TTC549 (cell line): ENCODE data around the gene CTU1.

Experiments used
- FAIRE-seq: peaks from 2 replicates; lab custom pipeline; 2012; peaks lifted over from hg19 to GRCh38; lab: Jason Lieb, UNC

CTU1 gene

DNA sequence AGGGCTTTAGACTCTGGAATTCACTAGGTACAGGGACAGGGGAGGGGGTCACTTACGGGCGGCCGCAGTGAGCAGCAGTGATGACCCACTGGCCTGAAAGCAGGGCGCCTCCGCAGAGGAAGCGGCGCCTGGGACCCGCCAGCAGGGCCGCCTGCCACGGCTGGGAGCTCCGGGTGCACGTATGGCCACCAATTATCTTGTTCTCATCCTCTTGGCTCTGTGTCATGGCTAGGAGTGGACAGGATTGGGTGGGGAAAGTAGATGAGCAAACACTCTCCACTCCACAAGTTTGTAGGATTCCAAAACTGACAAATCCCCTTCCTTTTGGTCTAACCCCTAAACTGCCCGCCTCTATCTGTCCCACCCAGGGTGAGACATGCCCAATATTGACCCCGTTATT lies 26.7 kb downstream of the CTU1 start:
- no peak for FAIRE-seq

DNA sequence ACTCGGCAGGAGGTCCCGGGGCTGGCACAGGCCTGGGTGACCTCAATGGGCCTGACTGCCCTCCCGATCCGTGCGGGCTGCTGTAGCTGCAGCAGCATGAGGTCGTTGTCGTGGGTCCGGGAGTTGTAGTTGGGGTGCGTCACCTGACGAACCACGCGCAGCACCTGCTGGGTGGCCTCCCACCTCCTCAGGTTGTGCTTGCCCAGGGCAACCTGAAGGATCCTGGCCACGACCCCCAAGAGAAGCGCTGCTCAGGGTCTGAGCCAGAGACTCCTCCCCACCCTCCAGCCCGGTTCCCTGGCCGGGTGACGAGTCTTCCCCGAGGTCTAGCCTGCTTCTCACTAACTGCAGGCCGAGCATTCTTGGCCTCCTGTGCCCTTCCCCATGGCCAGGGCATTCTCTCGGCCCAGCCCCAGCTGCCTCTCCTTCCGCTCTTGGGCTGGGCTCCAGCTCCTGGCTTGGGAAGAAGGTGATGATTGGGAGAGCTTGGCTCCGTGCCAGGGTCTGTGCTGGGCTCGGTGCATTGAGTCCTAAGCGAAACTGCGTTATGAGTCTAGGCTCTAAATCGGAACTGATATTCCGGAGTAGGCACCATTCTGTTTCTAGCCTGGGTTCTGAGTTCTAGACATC lies 28.6 kb downstream of the CTU1 start:
- no peak for FAIRE-seq

DNA sequence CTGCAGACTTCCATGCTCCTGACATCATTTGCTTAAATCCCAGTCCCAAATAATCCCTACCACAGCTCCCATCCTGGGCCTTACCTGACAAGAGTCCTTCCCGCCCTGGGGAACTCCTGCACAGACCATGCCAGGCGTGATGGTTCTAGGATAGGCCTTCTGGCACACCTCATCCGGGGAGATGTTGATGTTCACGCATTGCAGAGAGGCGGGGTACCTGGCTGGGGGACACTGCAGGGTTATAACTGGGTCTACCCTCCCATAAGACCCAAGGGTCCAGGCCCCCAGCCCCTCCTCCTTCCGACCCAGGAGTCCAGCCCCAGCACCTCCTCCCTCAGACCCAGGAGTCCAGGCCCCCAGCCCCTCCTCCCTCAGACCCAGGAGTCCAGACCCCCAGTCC lies 29.5 kb downstream of the CTU1 start:
- no peak for FAIRE-seq

DNA sequence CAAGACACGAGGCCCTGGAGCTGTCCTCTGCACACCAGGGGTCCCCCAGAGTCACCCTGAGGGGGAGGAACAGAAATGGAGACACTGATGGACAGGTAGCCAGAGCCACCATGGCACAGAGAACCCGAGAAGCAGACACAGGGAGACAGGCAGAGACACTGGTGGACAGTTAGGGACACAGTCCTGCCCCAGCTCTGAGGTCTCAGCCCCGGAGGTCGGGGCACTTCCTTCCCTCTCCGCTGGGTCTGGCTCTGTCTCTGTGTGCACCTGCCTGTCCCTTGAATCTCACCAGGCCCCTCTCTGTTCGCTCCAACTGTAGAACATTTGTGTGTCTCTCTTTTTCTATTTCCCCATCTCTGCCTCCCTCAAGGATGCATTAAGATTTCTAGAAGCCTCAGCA lies 30.1 kb downstream of the CTU1 start:
- FAIRE-seq = no peak

DNA sequence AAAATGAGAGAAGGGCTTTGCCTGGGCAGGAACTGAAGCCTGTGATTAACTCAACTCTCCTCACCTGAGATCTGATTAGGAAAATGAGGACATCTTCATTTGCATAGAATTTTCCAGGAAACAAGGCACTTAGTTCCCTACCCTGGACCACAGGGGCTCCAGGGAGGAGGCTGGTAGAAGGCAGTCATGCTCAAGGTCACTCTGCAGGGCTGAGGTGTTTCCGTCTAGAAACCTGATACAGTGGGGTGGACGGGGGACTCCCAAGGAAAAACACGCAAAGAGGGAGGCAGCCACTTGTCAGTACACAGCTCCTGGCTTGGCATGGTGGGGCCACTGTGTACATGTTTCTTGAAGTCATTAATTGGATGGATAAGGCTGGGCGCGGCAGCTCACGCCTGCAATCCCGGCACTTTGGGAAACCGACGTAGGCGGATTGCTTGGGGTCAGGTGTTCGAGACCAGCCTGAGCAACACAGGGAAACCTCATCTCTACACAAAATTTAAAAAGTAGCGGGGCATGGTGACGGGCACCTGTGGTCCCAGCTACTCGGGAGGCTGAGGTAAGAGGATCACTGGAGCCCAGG lies 31.5 kb downstream of the CTU1 start:
- no peak for FAIRE-seq

DNA sequence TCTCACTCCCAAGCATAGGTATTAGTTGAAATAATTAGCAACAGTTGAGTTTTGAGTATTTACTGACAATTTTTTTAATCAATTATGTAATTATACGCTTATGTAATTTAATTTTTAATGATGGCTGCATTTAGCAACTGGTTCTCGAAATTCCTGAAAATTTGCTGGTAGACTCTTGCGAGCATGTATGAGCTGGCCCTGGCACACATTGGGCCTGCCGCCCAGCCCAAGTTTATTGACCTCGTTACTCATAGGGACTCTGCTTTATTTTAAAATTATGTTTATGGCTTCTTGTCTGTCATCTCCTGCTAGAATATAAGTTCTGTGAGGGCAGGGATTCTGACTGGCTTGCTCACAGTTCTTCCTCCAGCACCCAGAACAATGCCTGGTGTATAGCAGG lies 32.2 kb downstream of the CTU1 start:
- no peak for FAIRE-seq

DNA sequence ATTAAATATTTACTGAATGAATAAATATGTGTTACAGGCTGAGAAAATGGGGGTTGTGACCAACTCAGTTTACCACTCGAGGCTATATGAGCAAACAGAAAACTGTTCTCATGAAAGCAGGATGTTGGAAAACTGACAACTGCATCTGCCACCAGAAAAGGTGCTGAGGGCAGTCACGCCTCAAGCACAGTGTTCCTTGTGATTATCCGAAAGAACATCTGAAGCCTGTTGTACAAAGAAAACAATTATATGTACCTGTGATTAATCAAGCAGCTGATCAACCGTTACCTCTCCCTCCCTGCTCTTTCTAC lies 37.2 kb downstream of the CTU1 start:
- FAIRE-seq = no peak

DNA sequence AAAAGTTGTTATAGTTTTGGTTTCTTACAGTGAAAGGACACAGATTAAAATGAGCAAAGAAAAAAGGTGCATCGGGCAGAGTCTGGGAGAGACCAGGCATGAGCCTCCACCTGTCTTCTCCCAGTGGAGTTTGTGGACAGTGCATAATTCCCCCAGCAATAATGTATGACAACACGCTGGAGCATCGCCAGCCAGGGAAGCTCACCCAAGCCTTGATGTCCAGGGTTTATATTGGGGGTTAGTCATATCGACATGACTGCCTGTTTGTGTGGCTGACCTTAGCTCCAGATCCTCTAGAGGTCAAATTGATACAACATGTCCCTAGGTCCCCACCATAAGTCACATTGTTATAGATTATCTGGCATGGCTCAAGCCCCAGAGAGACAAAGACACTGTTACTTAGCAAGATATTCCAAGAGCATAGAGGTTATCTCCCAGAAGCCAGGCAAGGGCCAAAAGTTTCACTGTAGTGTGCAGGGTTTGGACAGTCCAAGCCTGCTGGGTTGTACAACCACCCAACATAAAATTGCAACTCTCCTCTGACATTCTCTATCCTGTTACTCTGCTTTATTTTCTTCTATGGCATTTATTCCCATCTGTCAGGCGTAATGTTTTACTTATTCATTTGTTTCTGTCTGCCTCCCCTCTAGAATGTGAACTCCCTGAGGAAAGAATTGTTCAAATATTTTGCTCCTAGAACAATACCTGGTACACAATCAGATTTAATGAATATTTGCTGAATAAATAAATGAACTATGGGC lies 37.7 kb downstream of the CTU1 start:
- FAIRE-seq = no peak

DNA sequence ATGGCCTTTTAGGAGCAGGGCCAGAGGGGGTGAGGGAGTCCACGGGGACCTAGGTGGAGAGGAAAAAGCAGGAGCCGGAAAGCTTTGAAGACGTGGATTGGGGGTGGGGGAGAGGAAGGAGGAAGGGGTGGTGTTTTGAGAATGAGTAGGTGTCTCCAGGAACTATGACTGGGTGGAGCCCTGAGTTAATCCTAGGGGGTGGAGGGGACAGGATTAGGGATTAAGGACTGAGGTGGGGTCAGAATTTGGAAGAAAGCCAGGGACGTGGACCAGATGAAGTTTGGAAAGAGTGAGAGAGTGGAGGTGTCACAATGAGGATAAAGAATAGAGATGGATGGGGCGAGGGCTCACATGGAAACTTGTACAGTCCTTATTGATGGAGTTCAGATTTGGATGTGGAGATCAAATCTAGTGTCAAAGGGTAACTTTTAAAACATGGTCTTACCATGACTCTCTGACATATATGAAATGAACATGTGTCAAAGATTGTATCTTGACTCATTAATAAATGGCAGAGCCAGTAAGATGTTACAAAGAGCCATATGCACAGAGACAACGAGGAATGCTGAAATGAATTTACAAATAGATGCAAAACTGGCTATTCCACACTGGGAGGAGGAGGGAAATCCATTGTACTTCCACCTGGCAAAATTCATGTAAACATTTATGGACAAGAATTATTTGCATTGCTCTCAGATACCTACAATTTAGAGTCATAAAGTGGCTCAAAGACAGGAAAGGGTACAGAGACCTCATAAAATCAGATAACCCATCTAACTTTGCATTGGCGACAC lies 41.6 kb downstream of the CTU1 start:
- no peak for FAIRE-seq

DNA sequence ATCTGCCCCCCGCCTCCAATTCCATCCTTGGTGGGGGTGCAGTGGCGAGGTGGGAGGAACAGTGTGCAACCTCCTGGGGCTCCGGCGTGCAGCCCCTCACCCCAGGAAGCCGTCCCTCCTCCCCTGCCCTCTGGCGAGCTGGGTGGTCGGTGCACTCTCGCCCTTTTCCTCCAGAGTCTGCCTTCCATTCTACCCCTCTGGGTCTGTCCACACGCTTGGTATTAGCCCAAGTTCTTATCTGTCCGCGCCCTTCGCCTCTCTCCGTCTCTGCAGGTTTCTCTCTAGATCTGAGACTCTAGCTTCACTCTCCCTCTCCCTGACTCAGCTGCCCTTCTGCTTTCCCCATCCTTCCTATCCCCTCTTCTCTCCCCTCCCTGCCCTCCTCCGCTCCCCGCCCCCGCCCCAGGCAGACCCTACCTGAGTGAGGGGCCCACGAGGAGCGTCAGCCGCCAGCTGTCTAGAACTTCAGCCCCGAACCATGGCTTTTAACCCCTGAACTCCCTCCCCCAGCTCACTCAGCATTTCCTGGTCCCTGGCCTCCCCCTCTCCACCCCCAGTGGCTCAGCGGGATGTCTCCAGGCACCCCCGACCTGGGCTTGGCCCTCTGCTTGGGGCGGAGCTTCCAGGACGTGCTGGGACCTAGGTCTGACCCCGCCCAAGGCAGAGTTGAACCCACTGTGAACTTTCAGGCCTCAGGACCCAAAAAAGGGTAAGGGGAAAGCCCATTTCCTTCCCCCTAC lies 42.8 kb downstream of the CTU1 start:
- FAIRE-seq = no peak

DNA sequence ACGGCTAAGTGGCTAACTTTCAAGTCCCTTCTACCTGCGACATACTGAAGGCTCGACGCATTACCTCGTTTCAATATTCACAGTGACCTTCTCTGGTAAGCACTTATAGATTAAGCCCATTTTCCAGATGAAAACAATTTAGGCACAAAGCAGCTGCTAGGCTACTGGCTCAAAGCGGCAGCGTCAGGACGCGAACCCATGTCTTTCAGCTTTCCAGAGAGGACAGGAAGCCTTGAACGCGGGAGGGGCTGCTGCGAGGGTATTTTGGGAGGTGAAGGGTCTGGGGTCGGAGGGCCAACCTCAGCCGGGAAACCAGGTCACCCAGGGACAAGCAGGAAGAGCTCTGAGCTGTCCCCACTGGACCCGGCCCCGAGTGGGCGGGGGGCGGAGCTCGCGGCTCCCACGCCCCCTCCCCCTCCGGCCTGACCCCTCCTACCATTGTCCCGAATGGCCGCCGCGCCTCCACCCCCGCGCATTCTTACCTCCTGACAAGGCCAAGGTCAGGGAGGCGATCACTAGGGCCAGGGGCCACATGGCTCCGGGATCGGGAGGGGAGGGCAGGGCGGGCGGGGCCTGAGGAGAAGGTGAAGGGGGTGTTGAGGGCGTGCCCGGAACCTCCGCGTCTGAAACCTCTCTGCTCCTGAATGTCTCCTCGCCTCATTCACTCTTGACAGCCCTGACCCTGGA lies 43.5 kb downstream of the CTU1 start, which contains the start of gene KLK13:
KLK13 (minus strand) TSS at position 559 of the 687 bp plus-strand sequence; CDS start at position 534, 25 bp downstream.
- no peak for FAIRE-seq

DNA sequence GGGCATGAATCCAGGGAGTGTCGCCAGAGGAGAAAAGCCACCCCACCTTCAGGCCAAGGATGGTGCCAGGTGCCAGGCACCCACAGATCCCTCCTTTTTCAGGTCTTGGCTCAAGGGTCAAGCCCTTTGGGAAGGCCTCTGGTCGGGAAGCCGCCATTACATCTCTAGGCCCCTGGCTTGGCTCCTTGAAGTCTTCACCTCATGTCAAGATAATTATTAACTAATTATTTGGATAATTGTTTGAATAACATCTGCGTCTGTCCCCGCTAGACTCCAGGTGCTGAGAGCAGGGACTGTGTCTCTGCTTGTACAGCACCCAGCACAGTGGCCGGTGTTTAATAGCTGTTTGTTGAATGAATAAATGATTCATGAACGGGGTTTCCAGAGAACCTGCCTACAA lies 44.5 kb downstream of the CTU1 start:
- no peak for FAIRE-seq

DNA sequence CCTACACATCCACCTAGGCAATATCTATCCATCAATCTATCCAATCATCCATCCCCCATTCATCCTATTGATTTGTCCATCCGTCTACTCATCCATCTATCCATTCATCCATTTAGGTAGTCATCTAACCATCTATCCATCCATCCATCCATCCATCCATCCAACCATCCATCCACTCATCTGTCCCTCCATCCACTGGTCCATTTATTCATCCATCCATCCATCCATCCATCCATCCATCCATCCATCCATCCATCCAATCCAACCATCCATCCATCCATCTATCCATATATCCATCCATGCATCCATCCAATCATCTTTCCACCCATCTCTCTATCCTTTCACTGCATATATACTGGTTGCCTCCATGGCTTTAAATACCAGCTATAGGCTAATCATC lies 47.2 kb downstream of the CTU1 start:
- no peak for FAIRE-seq

DNA sequence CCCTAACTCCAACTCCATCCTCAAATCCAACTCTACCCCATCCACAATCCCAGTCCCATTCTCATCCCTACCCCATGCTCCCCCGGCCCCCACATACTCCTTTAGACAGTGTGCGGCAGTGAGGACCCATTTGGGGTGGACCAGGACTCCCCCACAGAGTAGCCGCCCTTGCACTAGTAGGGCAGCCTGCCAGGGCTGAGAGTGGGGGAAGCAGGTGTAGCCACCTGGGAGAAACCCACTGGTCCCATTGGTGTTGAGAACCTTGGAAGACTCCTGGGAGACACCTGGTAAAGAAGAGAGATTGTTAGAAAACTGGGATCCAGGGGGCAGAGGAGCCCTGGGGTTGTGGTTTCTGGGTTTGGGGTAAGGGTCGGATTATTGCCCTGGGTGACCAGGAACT lies 47.9 kb downstream of the CTU1 start:
- FAIRE-seq = no peak

DNA sequence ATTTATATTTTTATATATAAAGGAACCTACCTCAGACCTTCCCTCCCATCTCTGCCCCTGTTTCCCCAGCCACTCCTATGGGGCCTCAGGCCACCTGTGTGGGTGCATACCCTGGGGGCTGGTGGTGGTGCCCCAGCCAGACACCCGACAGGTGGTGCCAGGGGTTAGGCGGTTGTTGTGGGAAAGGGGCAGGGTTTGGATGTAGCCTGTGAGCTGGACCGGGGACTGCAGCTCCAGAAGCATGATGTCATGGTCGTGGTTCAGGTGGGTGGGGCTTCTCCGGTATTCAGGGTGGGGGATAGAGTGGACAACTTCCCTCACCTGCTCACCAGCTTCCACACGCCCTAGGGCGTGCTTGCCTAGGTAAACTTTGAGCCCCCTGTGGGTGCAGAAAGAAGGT lies 48.5 kb downstream of the CTU1 start:
- no peak for FAIRE-seq

DNA sequence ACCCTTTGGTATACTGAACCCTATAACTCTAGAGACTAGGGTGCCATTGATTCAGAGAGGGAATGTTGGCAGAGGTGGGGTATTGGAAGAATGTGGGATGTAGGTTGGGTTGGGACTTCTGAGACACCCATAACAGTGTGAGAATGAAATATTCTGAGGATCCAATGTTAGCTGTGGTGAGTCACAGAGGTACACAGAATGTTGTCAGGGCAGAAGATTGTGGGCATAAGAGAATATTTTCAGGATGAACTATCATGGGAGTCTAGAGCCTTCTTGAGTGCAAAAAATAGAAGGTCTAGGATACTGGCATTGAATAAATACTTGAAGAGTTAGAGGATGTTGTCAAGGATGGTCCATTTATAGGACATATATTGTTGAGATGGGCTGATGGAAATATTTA lies 52.3 kb downstream of the CTU1 start:
- no peak for FAIRE-seq
